ENCODE data around the gene SUV39H1.

The SUV39H1 gene

GRCh38 chrX:48713847-48714246 is 17.3 kb downstream of the SUV39H1 start:
- DNase-seq, result no peak

DNA sequence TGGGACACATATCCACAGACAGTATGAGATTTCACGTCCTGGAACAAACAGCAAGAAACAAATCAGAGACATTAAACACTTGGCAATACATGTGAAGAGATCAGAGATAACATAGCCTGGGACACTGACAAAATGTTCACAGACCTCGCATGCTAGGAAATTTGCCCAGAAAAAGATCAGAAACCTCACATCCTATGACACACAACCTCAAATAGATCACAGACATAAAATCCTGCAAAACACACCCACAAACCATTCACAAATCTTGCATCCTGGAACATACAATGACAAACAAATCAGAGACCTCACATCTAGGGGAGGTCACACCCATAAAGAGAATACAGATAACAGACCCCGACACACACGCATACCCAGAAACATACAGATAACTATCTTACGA is 18.0 kb downstream of the SUV39H1 start:
- no peak for DNase-seq

- DNase-seq, result no peak
These were observed 18.5 kb downstream of the SUV39H1 start for GRCh38 chrX:48715072-48715471.

- no peak for DNase-seq
These were observed 19.5 kb downstream of the SUV39H1 start for GRCh38 chrX:48715876-48716502.

GRCh38 chrX:48719958-48720357 is 23.4 kb downstream of the SUV39H1 start:
- DNase-seq, result no peak

DNA sequence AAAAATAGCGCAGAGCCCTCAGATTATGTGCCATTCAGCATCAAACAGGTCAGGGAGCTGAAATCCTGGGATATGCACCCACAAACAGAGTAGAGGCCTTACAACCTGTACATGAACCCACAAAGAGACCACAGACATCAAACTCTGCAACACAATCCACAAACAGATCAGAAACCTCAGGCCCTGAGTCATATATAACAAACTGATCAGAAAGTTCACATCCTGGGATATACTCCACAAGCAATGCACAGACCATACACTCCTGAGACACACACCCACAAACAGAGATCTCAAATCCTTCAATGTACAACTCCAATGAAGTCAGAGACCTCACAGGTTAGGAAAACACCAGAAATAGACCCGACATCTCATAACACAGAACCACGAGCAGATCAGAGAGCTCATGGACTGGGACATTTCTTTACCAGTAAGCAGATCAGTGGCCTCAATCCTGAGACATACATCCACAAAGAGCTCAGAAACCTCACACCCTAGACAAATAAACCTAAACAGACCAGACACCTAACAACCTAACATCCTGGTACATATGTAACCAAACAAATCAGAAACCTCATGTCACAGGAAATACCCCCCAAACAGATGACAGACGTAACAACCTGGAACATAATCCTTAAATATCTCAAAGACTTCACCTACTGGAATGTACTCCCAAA is 24.2 kb downstream of the SUV39H1 start:
- DNase-seq, result no peak

DNA sequence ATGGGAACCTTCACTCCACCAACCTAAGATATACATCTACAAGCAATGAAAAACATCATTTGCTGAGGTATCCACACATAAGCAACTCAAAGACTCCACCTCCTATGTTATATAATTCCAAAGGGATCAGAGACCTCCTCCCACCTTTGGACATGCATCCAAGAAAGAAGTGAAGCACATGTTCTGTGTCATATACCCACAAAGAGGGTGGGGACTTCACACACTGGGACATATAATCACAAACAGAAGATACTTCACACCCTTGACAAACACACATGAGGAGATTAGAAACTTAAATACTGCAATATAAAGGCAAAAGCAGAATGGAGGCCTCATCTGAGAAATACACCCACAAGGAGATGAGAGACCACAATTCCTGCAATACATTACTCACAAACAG is 25.4 kb downstream of the SUV39H1 start:
- no peak for DNase-seq

GRCh38 chrX:48726596-48726995 is 30.1 kb downstream of the SUV39H1 start:
- no peak for DNase-seq

GRCh38 chrX:48728653-48729052 is 32.1 kb downstream of the SUV39H1 start:
- DNase-seq, result no peak

DNA sequence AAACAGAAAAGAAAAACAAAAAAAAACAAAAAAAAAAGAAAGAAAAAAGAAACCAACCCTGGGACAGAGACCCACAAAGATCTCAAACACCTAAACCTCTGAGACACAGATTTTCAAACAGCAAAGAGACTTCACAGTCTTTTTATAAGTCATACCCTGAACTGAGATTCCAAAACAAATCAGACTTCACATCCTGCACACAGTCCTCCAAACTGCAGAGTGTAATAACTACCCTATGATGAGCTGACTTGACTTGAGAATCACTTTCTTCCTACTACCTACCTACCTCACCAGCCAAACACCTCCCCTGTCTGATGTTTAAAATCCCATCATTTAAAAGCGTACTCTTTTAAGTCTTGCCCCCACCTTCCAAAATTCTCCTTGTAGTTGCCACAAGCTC is 39.8 kb downstream of the SUV39H1 start:
- DNase-seq, result no peak

DNA sequence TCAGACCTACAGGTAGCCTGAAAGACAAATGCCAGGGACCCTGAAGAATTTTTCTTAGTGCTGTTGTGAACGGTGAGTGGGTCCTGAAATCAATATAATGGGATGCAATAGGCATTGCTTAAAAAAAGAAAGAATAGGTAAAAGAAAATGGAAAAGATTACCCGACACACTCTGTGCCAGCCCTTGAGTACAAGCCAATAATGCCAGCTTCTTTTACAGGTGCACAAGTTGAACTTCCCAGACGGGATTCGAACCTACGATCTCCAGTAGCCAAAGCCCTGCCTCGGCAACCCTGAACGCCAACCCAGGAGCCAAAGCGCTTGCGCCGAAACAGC is 40.3 kb downstream of the SUV39H1 start:
- no peak for DNase-seq

DNA sequence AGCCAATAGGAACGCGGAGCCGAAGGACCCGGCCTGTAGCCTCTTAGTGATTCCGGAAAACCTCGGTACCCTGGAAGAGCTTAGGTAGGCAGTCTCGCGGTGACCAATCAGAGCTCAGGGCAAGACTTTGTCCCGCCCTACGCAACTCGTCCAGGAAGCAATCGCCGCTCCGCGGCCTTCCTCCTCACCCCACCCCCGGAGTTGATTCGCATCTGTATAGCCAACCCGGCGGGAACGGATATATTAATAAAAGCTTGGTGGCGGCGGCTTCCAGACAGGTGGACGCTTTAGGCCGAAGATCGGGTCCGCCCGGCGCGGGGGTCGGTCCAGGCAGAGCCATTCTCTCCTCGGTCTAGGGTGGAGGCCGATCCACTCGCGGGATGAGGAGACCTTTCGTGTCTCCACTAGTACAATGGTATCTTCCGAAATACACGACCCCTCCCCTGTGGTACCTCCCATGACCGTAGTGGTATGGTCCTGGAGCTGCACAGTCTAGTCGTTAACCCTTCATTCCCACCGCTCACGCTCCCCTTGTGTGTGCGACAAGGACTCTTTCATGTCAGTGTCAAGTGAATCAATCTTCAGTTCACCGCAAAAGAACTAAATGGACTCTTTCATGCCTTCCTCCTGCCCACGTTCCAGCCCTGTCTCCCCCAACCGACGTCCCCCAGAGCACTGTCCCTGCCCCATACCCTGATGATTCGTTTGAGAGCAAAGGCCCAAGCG is 40.8 kb downstream of the SUV39H1 start:
- peak; percentile 32 to 95 (median 86) for DNase-seq

DNA sequence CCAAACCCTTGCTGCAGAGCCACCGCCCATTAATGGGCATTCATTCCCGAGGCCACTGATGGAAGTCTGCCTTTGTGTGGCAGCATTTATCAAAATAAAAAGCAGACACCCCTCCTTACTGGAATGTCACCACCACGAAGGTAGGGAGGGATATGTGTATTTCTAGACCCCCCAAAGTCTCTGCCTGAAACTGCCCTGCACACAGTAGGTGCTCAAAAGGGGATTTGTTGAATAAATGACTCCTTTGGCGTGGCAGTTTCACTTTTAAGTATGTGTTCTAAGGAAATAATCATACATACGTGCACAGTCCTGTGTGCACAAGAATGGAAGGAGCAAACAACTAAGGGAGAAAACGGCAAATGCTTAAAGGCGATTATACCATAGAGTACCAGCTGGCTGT is 41.4 kb downstream of the SUV39H1 start:
- DNase-seq, result peak in 1 of 58 donors; percentile 10

- DNase-seq, result no peak
These were observed 45.3 kb downstream of the SUV39H1 start for GRCh38 chrX:48741834-48742233.

DNA sequence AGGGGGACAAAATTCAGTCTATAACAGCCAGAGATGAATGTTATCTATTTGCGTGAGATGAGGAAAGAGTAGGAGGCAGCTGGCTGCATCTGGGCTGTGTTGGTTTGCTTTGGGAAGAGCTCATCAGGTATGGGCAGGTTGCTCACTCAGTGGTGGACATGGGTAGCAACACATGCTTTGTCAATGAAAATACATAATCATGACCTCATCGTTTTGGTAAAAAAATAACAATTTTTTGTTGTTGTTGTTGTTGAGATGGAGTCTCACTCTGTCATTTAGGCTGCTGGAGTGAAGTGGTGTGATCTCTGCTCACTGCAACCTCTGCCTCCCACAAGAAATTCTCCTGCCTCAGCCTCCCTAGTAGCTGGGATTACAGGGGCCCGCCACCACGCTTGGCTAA is 48.7 kb downstream of the SUV39H1 start:
- no peak for DNase-seq

DNA sequence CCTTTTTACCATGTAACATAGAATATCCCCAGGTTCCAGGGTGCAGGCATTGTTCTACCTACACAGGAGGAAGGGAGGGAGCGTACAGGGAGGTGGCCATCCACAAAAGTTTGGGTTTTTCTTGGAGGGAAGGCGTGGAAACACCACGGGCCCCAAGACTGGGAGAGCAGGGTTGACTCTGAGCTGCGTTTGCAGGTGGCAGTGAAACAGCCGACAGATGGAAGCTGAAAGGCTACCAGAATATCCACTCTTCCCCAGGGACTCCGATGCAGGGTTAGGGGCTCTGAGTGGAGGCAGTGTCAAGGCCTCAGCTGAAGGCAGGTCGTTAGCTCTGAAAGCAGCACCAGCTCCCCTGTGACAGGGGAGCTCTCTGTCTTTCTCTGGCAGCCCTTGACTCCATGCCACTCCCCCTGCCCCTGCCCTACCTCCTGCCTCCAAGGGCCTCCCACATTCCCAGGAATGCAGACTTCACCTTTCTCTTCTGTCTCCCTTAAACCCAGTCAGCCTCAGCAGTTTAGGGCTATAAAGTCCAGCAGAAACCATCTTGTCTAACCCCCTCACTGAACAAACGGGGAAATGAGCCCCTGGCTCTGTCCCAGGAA is 51.0 kb downstream of the SUV39H1 start:
- DNase-seq, result no peak

GRCh38 chrX:48749182-48749581 is 52.6 kb downstream of the SUV39H1 start:
- DNase-seq, result no peak

DNA sequence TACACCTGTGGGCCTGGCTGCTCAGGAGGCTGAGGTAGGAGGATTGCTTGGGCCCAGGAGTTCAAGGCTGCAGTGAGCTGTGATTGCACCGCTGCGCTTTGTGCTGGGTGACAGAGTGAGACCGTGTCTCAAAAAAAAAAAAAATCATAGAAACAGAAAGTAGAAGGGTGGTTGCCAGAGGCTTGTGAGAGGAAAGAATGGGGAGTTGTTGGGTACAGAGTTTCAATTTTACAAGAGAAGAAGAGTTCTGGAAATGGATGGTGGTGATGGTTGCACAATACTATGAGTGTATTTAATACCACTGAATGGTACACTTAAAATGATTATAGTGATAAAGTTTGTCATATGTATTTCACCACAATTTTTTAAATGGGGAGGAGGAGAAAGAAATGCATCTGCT is 54.8 kb downstream of the SUV39H1 start:
- no peak for DNase-seq

DNA sequence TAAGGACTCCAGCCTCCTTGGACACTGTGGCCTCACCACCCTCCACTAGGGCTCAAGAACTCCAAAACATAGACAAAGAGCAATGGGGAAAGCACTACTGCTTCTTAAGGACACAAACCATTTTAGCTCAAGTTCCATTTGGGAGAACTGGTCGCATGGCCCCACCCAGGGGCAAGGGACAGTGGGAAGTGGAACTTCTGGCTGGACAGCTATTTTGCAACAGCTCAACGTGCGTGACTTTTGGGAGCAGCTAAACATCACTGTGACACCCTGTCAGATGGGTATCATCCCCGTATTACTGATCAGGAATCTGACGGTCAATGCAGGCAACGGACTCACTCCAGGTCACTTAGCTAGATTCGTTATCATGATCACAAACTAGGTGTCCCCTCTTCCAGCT is 56.0 kb downstream of the SUV39H1 start:
- no peak for DNase-seq

DNA sequence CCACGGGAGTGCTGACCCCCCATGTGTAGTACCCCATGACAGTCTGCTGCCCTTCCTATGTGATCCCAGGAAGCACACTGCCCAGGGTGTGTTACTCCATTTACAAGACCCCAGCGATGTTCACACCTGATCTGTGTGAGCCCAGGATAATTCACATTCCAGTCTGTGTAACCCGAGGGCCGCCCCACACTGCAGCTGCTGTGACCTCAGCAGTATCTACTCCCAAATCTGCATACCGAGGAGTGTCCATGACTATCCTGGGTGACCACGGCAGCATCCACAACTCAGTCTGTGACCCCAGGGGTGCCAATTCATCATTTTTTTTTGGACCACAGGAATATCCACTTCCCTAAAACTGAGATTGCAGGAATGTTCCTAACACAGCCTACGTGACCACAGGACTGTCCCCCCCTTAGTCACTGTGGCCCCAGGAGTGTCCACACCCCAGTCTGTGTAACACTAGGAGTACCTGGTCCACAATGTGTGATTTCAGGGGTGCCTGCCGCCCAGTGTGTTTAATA is 57.2 kb downstream of the SUV39H1 start:
- DNase-seq, result no peak

- no peak for DNase-seq
These were observed 57.7 kb downstream of the SUV39H1 start for GRCh38 chrX:48754238-48754637.

Data from anterior cingulate cortex (tissue), 58 donors.